ENCODE measurements around the gene TMEM126B.

DNA sequence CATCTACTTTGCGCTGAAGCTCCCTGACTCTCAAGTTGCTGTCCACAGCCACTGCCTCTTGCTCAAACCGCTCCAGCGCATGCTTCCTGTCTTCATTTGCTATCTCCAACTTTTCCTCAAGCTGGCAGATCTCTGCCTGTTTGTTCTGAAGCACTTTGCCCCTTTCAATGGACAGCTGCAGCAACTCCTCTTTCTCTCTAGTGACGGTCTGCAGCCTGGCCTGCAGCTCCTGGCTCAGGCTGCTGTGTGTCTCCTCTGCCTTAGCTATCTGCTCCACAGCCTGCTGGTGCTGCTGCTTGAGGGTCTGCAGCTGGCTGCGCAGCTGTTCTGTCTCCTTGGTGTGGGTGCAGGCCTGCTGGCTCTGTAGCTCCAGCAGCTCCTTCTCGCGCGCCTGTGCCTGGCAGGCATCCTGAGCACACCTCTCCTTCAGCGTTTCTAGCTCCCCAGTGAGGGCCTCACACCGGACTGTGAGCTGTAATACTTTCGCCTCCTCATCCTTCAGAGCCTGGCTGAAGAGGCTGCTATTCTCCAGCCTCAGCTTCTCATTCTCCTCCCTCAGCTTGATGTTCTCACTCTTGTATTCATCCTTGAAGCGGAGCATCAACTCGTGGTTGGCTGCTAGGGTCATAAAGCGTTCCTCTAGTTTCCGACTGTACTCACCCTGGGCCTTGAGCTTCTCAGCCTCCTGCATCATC is 56.9 kb downstream of the TMEM126B start:
- TF ChIP-seq, protein P1, sequence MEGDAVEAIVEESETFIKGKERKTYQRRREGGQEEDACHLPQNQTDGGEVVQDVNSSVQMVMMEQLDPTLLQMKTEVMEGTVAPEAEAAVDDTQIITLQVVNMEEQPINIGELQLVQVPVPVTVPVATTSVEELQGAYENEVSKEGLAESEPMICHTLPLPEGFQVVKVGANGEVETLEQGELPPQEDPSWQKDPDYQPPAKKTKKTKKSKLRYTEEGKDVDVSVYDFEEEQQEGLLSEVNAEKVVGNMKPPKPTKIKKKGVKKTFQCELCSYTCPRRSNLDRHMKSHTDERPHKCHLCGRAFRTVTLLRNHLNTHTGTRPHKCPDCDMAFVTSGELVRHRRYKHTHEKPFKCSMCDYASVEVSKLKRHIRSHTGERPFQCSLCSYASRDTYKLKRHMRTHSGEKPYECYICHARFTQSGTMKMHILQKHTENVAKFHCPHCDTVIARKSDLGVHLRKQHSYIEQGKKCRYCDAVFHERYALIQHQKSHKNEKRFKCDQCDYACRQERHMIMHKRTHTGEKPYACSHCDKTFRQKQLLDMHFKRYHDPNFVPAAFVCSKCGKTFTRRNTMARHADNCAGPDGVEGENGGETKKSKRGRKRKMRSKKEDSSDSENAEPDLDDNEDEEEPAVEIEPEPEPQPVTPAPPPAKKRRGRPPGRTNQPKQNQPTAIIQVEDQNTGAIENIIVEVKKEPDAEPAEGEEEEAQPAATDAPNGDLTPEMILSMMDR (IDR thresholded peaks at IDR 0.05; ENCODE audit: insufficient read depth, low read length, poor library complexity, severe bottlenecking) = no peak
- TF ChIP-seq EZH2phosphoT487 (conservative IDR thresholded peaks at IDR 0.05; ENCODE audit: low read length) = no peak

All from SU-DHL-6 (cell line).